ENCODE data around the gene IL3RA.
"Not testable (repeated sequence)": the region's sequence is repeated elsewhere in the genome, so short reads cannot be mapped to it uniquely, and the experiment has no call there.

IL3RA gene

DNA sequence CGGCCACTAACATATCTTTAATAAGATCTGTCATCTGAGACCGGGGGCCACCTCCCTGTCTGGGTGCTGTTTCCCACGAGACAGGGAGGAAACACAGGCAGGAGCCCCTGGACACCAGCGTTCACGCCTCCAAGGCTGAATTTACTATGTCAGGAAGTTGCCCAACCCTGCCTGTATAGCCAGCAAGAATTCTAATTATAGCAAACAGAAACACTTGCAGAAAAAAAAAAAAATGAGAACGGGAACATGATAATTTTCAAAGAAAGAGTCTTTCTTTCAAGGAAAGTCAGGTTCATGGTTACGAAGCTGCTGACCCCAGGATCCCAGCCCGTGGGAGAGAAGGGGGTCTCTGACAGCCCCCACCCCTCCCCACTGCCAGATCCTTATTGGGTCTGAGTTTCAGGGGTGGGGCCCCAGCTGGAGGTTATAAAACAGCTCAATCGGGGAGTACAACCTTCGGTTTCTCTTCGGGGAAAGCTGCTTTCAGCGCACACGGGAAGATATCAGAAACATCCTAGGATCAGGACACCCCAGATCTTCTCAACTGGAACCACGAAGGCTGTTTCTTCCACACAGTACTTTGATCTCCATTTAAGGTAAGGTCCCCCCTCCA, at the start of gene IL3RA:
Gene IL3RA, plus strand, starts transcription at position 455 of the 613 bp plus-strand sequence. CDS start 4,981 bp downstream, outside the sequence.
- DNase-seq, result no peak

DNA sequence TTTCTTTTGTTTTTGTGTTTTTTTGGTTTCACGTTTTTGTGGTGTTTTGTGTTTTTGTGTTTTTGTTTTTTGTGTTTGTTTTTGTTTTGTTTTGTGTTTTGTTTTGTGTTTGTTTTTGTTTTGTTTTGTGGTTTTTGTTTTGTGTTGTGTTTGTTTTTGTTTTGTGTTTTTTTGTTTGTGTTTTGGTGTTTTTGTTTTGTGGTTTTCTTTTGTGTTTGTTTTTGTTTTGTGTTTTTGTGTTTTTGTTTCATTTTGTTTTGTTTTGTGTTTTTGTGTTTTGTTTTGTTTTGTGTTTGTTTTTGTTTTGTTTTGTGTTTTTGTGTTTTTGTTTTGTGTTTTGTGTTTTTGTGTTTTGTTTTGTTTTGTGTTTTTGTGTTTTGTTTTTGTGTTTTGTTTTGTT, 47.0 kb upstream of the IL3RA start:
- DNase-seq, result no peak

DNA sequence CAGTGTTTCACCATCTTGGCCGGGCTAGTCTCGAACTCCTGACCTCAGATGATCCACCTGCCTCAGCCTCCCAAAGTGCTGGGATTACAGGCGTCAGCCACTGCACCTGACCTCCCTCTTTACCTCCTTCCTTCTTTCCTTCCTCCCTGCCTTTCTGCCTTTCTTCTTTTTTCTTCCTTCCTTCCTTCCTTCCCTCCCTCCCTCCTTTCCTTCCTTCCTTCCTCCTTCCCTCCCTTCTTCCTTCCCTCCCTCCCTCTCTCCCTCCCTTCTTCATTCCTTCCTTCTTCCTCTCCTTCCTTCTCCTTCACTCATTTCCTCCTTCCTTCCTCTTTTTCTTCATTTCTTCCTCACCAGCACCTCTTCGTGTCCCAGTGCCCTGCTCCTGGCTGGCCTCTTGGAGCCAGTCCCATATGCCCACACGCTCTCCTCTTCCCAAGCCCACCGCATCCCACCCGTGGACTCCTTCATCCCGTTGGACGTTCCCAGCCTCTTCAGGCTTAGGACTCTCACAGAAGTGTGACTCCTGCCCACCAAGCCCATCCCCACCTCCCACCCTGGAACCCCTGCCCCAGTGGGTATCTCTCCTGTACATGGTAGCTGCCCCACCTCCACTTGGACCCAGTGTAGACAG, 45.4 kb upstream of the IL3RA start:
- DNase-seq, result no peak

DNA sequence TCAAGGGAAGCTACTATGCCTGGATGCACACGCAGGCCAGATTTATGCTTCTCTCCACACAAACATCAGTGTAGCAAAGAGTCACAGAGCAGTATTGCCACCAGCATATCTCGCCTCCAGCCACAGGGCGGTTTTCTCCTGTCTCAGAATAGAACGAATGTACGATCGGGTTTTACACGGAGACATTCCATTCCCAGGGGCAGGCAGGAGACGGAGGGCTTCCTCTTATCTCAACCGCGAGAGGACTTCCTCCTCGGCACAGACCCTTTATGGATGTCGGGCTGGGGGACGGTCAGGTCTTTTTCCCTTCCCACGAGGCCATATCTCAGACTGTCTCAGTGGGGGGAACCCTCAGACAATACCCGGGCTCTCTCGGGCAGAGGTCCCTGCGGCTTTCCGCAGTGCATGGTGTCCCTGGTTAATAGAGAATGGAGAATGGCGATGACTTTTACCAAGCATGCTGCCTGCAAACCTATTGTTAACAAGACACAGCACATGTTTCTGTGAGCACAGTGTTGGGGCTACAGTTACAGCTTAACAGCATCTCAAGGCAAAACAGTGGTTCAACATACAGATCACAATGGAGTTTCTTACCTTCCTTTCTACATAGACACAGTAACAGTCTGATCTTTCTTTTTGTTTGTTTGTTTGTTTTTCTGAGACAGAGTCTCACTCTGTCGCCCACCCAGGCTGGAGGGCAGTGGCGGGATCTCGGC, 43.9 kb upstream of the IL3RA start:
- no peak for DNase-seq

DNA sequence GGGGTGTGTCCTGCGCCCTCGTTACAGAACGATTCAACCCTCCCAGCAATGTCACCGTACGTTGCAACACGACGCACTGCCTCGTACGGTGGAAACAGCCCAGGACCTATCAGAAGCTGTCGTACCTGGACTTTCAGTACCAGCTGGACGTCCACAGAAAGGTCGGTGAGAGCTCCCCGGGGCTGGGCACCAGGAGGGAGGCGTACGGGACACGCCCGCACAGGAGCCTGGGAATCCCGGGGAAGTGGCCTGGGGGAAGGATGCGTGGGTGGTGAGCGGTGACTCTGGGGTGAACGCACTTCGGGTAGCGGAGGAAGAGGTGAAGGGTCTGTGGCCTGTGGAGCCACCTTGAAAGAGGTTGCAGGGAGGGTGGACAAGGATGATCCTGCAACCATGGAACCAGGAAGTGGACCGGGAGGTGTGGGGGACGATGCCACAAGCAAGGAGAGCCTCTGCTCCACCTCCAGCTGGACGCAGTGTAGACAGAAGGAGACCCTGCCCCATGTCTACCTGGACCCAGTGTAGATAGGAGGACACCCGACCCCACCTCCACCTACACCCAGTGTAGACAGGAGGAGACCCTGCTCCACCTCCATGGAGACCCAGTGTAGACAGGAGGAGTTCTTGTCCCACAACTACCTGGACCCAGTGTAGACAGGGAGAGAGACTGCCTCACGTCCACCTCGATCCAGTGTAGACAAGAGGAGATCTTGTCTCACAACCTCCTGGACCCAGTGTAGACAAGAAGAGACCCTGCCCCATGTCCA, 42.1 kb upstream of the IL3RA start:
- DNase-seq, result no peak

DNA sequence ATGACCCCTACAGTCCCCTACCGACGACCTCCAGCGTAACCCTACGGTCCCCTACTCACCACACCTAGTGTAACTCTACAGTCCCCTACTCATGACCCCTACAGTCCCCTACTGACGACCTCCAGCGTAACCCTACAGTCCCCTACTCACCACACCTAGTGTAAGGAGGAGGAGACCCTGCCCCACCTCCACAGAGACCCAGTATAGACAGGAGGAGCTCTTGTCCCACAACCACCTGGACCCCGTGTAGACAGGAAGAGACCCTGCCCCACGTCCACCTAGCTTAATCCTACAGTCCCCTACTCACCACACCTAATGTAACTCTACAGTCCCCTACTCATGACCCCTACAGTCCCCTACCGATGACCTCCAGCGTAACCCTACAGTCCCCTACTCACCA, 41.0 kb upstream of the IL3RA start:
- no peak for DNase-seq

DNA sequence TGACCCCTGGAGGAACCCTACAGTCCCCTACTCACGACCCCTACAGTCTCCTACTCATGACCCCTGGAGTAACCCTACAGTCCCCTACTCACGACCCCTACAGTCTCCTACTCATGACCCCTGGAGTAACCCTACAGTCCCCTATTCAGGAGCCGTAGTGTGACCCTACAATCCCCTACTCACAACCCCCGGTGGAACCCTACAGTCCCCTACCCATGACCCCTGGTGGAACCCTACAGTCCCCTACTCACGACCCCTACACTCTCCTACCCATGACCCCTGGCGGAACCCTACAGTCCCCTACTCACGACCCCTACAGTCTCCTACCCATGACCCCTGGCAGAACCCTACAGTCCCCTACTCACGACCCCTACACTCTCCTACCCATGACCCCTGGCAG, 39.0 kb upstream of the IL3RA start:
- not testable (repeated sequence) for DNase-seq

DNA sequence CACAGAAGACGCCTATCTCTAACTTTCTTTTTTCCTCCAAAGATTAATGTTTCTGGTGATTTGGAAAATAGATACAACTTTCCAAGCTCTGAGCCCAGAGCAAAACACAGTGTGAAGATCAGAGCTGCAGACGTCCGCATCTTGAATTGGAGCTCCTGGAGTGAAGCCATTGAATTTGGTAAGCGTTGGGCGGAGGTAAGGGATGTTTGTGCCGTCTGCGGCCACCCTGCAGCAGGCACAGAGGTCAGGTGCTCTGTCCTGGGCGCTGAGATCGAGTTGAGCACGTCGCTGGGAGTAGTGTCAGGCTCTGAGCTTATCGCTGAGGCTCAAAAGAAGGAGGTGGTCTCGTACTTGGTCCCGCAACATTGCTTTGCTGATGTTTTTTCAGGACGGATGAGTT, 36.1 kb upstream of the IL3RA start:
- DNase-seq, result no peak

DNA sequence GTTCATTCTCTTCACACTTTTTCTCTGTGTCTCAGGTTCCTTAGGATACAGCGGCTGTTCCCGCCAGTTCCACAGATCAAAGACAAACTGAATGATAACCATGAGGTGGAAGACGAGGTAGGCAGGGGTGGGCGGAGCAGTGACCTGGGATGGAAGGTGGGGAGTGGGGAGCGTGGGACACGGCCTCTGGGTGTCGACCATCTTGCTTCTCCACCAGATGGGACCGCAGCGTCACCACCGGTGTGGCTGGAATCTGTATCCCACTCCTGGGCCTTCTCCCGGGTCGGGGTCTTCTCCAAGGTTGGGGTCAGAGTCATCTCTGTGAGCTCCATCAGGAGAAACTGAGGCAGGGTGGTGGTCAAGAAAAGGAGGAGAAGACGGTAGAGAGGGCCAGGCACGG, 31.2 kb upstream of the IL3RA start:
- no peak for DNase-seq

DNA sequence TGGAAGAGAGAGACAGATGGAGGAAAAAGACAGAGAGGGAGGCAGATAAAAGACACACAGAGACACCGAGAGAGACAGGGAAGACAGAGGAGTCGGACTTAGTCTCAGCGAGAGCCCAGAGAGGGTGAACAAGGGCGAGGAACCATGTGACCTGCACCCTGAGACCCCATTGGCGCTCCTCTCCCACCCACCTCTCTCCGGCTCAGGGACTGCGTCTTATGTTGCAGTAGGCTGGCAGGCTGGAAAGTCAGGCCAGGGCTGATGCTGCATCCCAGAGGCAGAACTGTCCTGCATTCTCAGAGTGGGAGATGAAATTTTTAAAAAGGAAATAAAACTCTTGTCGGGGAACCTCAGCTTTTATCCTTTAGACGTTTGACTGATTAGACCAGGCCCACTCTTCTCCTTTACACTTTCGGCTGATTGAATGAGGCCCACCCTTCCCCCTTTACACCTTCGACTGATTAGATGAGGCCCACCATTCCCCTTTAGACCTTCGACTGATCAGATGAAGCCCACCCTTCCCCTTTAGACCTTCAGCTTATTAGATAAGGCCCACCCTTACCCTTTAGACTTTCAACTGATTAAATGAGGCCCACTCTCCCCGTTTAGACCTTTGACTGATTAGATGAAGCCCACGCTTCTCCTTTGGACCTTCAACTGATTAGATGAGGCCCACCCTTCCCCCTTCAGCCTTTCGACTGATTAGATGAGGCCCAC, 29.5 kb upstream of the IL3RA start:
- DNase-seq, result no peak

DNA sequence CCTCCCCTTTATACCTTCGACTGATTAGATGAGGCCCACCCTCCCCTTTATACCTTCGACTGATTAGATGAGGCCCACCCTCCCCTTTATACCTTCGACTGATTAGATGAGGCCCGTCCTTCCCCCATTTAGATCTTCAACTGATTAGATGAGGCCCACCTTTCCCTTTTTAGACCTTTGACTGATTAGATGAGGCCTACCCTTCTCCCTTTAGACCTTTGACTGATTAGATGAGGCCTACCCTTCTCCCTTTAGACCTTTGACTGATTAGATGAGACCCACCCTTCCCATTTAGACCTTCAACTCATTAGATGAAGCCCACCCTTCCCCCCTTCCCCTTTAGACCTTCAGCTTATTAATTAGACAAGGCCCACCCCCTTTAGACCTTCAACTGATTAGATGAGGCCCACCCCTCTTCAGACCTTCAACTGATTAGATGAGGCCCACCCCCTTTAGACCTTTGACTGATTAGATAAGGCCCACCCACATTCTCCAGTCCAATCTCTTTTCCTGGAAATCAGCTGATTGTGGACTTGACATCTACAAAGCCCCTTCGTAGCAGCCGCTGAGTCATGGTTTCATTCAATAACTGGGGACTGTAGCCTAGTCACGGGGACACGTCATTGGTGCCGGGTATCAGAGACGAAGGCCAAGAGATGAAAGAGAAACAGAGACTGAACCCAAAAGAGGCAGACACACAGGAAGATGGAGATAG, 28.8 kb upstream of the IL3RA start:
- peak; percentile 16 for DNase-seq

DNA sequence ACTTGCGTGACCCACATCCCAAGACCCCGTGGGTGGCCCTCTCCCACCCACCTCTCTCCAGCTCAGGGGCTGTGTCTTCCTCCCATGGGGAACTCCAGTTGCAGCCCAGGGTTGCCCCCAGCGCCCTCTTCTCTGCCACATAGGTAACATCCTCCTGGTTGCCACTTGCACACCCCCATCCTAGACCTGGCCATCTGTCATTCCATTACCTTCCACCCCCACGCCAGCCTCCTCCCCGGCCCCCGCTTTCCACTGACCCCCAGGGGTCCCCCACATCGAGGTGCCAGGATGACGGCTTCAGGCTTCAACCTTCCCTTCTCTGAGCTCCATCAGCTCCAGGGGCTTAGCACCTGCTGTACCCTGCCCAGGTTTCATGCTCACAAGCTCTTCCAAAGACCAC, 28.1 kb upstream of the IL3RA start:
- DNase-seq, result no peak

DNA sequence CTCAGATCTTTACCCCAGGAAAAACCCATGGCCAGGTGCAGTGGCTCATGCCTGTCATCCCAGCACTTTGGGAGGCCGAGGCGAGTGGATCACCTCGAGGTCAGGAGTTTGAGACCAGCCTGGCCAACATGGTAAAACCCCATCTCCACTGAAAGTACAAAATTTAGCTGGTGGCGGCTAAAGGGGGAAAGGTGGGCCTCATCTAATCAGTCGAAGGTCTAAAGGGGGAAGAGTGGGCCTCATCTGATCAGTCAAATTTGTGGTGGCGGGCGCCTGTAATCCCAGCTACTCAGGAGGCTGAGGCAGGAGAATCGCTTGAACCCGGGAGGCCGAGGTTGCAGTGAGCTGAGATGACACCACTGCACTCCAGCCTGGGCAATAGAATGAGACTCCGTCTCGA, 27.7 kb upstream of the IL3RA start:
- DNase-seq, result not testable (repeated sequence)

DNA sequence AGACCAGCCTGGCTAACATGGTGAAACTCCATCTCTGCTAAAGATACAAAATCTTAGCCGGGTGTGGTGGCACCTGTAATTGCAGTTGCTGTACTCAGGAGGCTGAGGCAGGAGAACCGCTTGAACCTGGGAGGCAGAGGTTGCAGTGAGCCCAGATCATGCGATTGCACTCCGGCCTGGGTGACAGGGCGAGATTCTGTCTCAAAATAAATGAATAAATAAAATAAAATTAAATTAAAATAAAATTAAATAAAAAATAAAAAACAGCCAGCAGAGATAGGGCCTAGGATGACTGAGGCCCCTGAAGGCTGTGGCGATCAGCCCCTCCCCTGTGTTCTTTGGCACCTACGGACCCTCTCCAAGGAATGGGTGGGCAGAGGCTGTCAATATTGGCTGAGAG, 22.8 kb upstream of the IL3RA start:
- DNase-seq, result no peak

DNA sequence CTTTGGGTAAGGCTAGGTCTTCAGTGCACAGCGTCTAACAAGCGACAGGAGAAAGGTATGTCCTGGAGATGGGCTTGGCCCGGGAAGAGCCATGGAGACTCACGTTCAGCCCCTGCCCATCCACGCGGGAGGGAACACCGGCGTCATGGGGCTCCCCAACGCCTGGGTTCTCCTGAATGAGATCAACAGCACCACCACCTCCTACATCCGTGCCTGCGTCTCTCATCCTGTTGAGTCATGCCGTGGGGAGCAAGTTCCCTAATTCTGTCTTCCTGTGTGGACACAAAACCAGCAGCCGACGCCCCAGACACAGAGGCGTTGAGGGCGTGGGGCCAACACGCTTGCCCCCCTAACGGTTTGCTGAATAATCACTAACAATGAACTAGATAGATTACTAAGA, 20.1 kb upstream of the IL3RA start:
- DNase-seq, result peak; percentile 42

DNA sequence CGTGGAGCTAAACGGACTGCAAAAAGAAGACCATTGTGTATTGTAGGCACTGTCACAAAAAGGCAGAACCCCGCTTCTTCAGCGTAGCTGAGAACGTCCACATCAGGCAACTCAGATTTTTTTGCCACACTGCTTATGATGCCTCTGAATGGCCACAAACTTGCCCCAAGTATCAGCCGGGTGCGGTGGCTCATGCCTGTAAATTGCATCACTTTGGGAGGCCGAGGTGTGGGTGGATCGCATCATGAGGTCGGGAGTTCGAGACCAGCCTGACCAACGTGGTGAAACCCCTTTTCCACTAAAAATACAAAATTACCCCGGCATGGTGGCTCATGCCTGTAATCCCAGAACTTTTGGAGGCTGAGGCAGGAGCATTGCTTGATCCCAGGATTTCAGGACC, 14.9 kb upstream of the IL3RA start:
- peak; percentile 17 for DNase-seq

DNA sequence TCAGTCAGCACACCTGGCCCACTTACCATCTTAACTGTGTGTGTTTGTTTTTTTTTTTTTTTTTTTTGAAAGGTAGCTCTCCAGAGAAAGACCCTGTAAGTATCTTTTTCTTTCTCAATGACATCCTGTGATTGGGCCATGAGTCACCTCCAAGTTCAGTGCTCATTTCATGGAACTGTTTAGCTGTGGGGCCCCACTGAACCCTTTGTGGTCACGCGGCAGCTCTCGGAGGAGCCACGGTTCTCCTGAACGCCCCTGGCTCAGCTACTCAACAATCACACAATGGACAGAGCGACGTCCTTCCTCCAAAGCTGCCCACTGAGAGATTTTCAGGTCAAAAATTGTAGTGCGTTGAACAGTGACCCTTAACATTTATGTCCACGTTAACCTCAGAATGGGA, 14.2 kb upstream of the IL3RA start:
- DNase-seq, result peak; percentile 73

DNA sequence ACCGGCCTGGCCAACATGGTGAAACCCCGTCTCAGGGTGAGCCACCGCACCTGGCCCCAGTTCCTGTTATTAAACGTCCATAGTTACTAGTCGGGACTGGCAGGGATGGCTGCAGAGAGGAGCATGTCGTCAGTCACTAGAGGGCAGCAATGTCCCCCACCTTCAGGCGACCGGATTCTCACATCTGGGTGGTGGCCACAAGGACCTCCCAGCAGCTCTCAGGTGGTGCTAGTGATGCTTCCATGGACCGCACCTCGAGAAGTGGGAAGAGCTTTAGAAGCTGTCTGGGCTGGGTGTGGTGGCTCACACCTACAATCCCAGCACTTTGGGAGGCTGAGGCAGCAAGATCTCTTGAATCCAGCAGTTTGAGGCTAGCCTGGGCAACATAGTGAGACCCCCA, 13.3 kb upstream of the IL3RA start:
- DNase-seq, result peak; percentile 70

DNA sequence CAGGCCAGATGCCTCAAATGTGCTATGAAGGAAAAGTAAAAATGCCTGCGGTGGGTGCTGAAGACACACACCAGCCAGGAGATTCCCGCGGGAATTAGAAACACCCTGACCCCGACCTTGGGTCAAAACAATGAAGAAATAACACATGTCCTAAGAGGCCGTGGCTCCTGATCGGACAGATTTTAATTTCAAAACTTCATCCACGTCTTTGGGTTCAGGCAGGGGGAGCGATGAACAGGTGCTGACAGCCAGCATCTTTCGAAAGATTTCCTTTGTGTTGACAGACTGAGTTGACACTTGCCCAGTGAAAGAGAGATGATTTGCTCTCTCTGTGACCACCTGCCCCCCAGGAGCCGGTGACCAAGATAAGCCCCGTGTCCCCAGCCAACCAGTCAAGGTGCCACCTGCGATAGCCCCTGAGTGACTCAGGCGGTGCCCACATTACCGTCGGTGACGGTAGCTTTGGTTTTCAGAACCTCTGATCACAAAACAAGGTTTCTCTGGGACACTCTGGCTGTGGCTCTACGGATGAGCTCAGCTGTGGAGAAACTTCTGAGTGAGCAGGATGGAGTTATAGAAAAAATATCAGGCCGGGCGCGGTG, 11.0 kb upstream of the IL3RA start:
- DNase-seq, result no peak

DNA sequence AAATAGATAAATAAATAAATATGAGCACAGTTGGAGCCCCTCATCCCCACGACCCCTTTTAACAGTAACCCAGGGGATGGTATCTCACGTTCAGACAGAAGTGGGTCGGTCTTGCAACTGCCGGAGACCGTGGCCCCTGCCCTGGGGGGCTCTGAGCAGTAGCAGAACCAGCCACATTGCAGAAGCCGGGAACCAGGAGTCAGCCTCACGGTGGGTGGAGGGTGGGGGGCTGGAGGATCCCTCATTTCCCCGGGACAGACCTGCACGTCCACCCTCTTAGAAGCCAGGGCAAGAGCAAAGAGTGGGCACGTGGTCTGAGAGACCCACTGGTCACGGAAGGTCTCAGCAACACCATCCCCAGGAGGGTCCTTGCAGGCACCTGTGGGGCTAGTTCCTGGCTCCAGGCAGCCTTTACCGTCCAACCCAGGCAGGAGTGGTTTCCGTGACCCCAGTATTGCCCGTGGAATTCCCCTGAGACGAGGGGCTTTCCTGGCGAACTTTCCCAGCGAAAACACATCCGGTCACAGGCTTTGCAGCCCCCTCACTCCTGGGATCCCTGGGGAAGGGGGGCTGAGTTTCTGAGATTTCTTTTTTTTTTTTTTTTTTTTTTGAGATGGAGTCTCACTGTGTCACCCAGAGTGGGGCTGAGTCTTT, 8.8 kb upstream of the IL3RA start:
- no peak for DNase-seq

DNA sequence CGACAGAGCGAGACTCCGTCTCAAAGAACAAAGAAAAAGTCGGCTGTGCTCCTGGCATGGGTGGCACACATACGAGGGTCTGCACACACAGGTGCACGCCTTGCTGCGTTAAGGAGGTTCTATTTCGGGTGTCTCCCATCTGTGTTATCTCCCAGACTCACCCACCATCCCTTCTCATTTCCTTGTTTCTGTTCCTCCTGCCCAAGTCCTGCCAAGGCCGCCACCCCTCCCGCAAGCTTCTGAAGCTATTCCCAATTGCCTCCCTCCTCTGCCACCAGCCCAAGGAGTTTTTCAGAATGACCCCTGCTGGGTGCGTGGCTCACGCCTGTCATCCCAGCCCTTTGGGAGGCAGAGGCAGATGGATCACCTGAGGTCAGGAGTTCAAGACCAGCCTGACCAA, 6.0 kb upstream of the IL3RA start:
- no peak for DNase-seq

All from stimulated activated CD4-positive, alpha-beta T cell treated with anti-CD3 and anti-CD28 coated beads, Interleukin-1b, Interleukin-23, amount 100 ng/mL, for 48 hours (primary cell).